SK-N-SH (cell line): Measurements from ENCODE around the gene ERVW-1.

Experiments used
- EP300 ChIP-seq, 2 experiments: IDR thresholded peaks; 2 replicates each; pipeline versions ENCODE4 v1.4.0 to v1.6.1; 2012; ENCODE audit warnings: borderline replicate concordance in 1 of 2, low read depth in 1 of 2, low read length in 1 of 2
- EZH2phosphoT487 ChIP-seq: fragments of 200-600 bp; sonication (generic); IDR thresholded peaks from 2 replicates; pipeline ENCODE4 v1.6.1; 2017; ENCODE audit warnings: low read depth, mixed run types, mild to moderate bottlenecking, antibody characterized with exemption, moderate library complexity, borderline replicate concordance
- FOXM1 ChIP-seq: IDR thresholded peaks from 2 replicates; pipeline ENCODE4 v1.4.0; 2012; ENCODE audit warnings: low read depth, mild to moderate bottlenecking
- JUND ChIP-seq: IDR thresholded peaks from 2 replicates; pipeline ENCODE4 v1.4.0; 2012
- MXI1 ChIP-seq: IDR thresholded peaks from 2 replicates; pipeline ENCODE4 v1.6.1; 2012; ENCODE audit warnings: mild to moderate bottlenecking, low read depth, low read length, improper control_type of control experiment
- POLR2AphosphoS5 ChIP-seq: IDR thresholded peaks from 2 replicates; pipeline ENCODE4 v1.6.1; 2012; ENCODE audit warnings: low read depth, low read length
- RAD21 ChIP-seq: IDR thresholded peaks from 2 replicates; pipeline ENCODE4 v1.6.1; 2012; ENCODE audit warnings: mild to moderate bottlenecking, low read length
- TF ChIP-seq, protein P1 (sequence below): fragments of 200-600 bp; sonication (generic); IDR thresholded peaks from 2 replicates; pipeline ENCODE4 v1.6.1; 2017; ENCODE audit warnings: antibody characterized with exemption, mild to moderate bottlenecking, moderate library complexity
- TF ChIP-seq, protein P2 (sequence below): IDR thresholded peaks from 2 replicates; pipeline ENCODE4 v1.6.1; 2012; ENCODE audit warnings: mild to moderate bottlenecking, low read depth, low read length, moderate library complexity
- TF ChIP-seq, protein P3 (sequence below): fragments of 150-350 bp; IDR thresholded peaks from 2 replicates; pipeline ENCODE4 v1.6.1; 2016; ENCODE audit warnings: mild to moderate bottlenecking, low read depth, low read length
- TF ChIP-seq, protein P4 (sequence below): fragments of 150-350 bp; IDR thresholded peaks from 2 replicates; pipeline ENCODE4 v1.6.1; 2017; ENCODE audit warnings: antibody characterized with exemption, low read length, low read depth, borderline replicate concordance

DNA sequence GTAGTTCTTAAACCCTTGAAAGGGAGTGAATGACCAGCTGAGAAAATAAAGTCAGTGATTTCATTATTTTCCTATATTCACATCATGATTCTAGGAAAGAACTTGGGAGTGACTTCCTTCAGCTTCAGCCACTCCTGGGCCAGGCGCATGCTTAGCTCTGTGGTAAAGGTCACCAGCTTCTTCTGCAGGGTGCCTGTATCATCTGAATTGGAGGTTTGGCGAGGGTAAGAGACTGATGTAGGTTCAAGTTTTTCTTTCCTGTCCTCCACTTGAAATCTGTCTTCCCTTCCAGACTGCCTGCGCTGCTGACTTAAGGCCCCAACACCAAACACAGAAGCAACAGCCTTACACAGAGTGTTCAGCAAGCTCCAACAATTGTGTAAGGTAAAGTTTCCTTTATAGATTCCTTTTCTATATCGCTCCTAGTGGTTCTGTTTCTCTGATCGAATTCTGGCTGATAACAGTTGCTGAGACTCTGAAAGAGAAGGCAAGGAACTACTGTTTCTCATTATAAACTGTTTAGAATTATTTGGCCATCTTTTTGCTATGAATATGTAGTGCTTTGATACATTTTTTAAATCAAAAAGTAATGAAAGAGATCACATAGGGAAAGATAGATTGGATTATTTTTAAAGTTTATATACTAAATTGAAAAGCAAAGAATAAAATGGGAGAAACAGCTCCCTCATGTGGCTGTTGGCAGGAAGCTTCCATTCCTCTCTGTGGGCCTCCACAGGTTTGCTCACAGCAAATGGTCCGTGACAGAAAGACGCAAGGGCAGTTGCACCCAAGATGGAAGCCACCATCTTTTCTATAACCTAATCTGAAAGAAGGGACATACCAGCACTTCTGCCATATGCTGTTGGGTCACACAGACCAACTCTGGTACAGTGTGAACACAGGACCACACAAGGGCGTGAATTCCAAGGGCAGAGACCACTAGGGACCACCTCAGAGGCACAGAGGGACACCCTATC lies 16.4 kb downstream of the ERVW-1 start:
- TF ChIP-seq, protein P1, sequence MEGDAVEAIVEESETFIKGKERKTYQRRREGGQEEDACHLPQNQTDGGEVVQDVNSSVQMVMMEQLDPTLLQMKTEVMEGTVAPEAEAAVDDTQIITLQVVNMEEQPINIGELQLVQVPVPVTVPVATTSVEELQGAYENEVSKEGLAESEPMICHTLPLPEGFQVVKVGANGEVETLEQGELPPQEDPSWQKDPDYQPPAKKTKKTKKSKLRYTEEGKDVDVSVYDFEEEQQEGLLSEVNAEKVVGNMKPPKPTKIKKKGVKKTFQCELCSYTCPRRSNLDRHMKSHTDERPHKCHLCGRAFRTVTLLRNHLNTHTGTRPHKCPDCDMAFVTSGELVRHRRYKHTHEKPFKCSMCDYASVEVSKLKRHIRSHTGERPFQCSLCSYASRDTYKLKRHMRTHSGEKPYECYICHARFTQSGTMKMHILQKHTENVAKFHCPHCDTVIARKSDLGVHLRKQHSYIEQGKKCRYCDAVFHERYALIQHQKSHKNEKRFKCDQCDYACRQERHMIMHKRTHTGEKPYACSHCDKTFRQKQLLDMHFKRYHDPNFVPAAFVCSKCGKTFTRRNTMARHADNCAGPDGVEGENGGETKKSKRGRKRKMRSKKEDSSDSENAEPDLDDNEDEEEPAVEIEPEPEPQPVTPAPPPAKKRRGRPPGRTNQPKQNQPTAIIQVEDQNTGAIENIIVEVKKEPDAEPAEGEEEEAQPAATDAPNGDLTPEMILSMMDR, result peak; percentile 98
- TF ChIP-seq, protein P2, sequence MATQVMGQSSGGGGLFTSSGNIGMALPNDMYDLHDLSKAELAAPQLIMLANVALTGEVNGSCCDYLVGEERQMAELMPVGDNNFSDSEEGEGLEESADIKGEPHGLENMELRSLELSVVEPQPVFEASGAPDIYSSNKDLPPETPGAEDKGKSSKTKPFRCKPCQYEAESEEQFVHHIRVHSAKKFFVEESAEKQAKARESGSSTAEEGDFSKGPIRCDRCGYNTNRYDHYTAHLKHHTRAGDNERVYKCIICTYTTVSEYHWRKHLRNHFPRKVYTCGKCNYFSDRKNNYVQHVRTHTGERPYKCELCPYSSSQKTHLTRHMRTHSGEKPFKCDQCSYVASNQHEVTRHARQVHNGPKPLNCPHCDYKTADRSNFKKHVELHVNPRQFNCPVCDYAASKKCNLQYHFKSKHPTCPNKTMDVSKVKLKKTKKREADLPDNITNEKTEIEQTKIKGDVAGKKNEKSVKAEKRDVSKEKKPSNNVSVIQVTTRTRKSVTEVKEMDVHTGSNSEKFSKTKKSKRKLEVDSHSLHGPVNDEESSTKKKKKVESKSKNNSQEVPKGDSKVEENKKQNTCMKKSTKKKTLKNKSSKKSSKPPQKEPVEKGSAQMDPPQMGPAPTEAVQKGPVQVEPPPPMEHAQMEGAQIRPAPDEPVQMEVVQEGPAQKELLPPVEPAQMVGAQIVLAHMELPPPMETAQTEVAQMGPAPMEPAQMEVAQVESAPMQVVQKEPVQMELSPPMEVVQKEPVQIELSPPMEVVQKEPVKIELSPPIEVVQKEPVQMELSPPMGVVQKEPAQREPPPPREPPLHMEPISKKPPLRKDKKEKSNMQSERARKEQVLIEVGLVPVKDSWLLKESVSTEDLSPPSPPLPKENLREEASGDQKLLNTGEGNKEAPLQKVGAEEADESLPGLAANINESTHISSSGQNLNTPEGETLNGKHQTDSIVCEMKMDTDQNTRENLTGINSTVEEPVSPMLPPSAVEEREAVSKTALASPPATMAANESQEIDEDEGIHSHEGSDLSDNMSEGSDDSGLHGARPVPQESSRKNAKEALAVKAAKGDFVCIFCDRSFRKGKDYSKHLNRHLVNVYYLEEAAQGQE, result no peak
- TF ChIP-seq EZH2phosphoT487 (no peak), FOXM1 (no peak), MXI1 (no peak), POLR2AphosphoS5 (no peak), RAD21 (peak; percentile 74), JUND (no peak), EP300 (IDR thresholded peaks at IDR 0.05; ENCODE audit: borderline replicate concordance in 1 of 2, low read depth in 1 of 2, low read length in 1 of 2) (no peak)
- TF ChIP-seq, protein P3, sequence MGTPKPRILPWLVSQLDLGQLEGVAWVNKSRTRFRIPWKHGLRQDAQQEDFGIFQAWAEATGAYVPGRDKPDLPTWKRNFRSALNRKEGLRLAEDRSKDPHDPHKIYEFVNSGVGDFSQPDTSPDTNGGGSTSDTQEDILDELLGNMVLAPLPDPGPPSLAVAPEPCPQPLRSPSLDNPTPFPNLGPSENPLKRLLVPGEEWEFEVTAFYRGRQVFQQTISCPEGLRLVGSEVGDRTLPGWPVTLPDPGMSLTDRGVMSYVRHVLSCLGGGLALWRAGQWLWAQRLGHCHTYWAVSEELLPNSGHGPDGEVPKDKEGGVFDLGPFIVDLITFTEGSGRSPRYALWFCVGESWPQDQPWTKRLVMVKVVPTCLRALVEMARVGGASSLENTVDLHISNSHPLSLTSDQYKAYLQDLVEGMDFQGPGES, result no peak
- TF ChIP-seq, protein P4, sequence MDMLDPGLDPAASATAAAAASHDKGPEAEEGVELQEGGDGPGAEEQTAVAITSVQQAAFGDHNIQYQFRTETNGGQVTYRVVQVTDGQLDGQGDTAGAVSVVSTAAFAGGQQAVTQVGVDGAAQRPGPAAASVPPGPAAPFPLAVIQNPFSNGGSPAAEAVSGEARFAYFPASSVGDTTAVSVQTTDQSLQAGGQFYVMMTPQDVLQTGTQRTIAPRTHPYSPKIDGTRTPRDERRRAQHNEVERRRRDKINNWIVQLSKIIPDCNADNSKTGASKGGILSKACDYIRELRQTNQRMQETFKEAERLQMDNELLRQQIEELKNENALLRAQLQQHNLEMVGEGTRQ, result no peak
